Neural cell (in vitro differentiated cells): ENCODE results near the gene TMEM174. TPM values are rescaled to one million over a fixed set of nuclear protein-coding genes. Genes with fewer than 3 reads are reported as not detected.

Experiments used
- H2AFZ ChIP-seq: fragments of 200-600, 300-800 bp; sonication (generic), shearing (Covaris generic); 2 replicates; pipeline ENCODE4 v1.6.0; 2014; ENCODE audit warnings: low read depth, mild to moderate bottlenecking, antibody characterized with exemption, low read length, moderate library complexity
- H3F3A ChIP-seq: fragments of 200-600 bp; shearing (Covaris generic); 2 replicates; pipeline ENCODE4 v1.6.1; 2016; ENCODE audit warnings: mild to moderate bottlenecking, moderate library complexity, mixed read lengths, antibody characterized with exemption, low read length; ENCODE audit not compliant: insufficient read depth, poor library complexity, severe bottlenecking
- H3K27ac ChIP-seq: fragments of 200-600, 300-800 bp; sonication (generic), shearing (Covaris generic); 2 replicates; pipeline ENCODE4 v1.5.1; 2014; ENCODE audit warnings: mild to moderate bottlenecking, low read length, moderate library complexity
- H3K27me3 ChIP-seq: fragments of 300-800, 200-600 bp; sonication (generic), shearing (Covaris generic); 2 replicates; pipeline ENCODE4 v1.6.0; 2014; ENCODE audit warnings: mild to moderate bottlenecking, low read depth, low read length, moderate library complexity; ENCODE audit not compliant: insufficient read depth
- H3K36me3 ChIP-seq: fragments of 300-800, 200-600 bp; sonication (generic), shearing (Covaris generic); 2 replicates; pipeline ENCODE4 v1.5.1; 2014; ENCODE audit warnings: mild to moderate bottlenecking, antibody characterized with exemption, low read length, moderate library complexity; ENCODE audit not compliant: insufficient read depth
- H3K4me2 ChIP-seq: fragments of 300-800, 200-600 bp; sonication (generic), shearing (Covaris generic); 2 replicates; pipeline ENCODE4 v1.6.0; 2014; ENCODE audit warnings: mild to moderate bottlenecking, low read length
- H3K4me3 ChIP-seq: fragments of 300-800, 200-600 bp; sonication (generic), shearing (Covaris generic); 2 replicates; pipeline ENCODE4 v1.5.1; 2014; ENCODE audit warnings: mild to moderate bottlenecking, low read length, moderate library complexity
- H3K79me2 ChIP-seq: fragments of 200-600 bp; shearing (Covaris generic); replicated peaks from 2 replicates; pipeline ENCODE4 v1.6.0; 2014; ENCODE audit warnings: mild to moderate bottlenecking, low read length, moderate library complexity; ENCODE audit not compliant: insufficient read depth
- H3K9ac ChIP-seq: fragments of 300-800, 200-600 bp; sonication (generic), shearing (Covaris generic); 2 replicates; pipeline ENCODE4 v1.6.1; 2016; ENCODE audit warnings: mild to moderate bottlenecking, low read length, mixed read lengths
- H3K9me2 ChIP-seq: fragments of 200-600 bp; shearing (Covaris generic); 2 replicates; pipeline ENCODE4 v1.6.1; 2016; ENCODE audit warnings: mild to moderate bottlenecking, low read length, mixed read lengths; ENCODE audit not compliant: insufficient read depth
- H3K9me3 ChIP-seq: fragments of 200-600, 300-800 bp; sonication (generic), shearing (Covaris generic); 2 replicates; pipeline ENCODE4 v1.6.1; 2016; ENCODE audit warnings: mild to moderate bottlenecking, mixed run types, low read length, moderate library complexity, mixed read lengths
- H4K20me1 ChIP-seq: fragments of 200-600 bp; shearing (Covaris generic); 2 replicates; pipeline ENCODE4 v1.6.1; 2016; ENCODE audit warnings: mild to moderate bottlenecking, mixed run types; ENCODE audit not compliant: insufficient read depth
- EP300 ChIP-seq: fragments of 450-650 bp; conservative IDR thresholded peaks from 2 replicates; pipeline ENCODE4 v1.6.1; 2014; ENCODE audit warnings: antibody characterized with exemption, mild to moderate bottlenecking, moderate library complexity; ENCODE audit not compliant: poor library complexity, severe bottlenecking
- EZH2 ChIP-seq: fragments of 200-600, 300-800 bp; shearing (Covaris generic), sonication (generic); IDR thresholded peaks from 2 replicates; pipeline ENCODE4 v1.6.1; 2014; ENCODE audit warnings: antibody characterized with exemption, low read length, borderline replicate concordance, mild to moderate bottlenecking; ENCODE audit not compliant: insufficient read depth, poor library complexity, severe bottlenecking
- MXI1 ChIP-seq: fragments of 450-650 bp; conservative IDR thresholded peaks from 2 replicates; pipeline ENCODE4 v1.6.1; 2014; ENCODE audit warnings: antibody characterized with exemption, mild to moderate bottlenecking; ENCODE audit not compliant: poor library complexity, severe bottlenecking
- POLR2AphosphoS5 ChIP-seq: IDR thresholded peaks from 2 replicates; pipeline ENCODE4 v1.6.1; 2012
- RAD21 ChIP-seq: fragments of 450-650 bp; conservative IDR thresholded peaks from 2 replicates; pipeline ENCODE4 v1.6.1; 2014; ENCODE audit warnings: antibody characterized with exemption, mild to moderate bottlenecking, moderate library complexity
- SMC3 ChIP-seq: fragments of 450-650 bp; conservative IDR thresholded peaks from 2 replicates; pipeline ENCODE4 v1.6.1; 2014; ENCODE audit warnings: antibody characterized with exemption, mild to moderate bottlenecking, moderate library complexity; ENCODE audit not compliant: poor library complexity
- TAF1 ChIP-seq: IDR thresholded peaks from 2 replicates; pipeline ENCODE4 v1.6.1; 2012; ENCODE audit warnings: low read depth
- polyA plus RNA-seq: library from polyadenylated mRNA; depleted of rRNA; stranded (reverse); fragments of >200 nt; gene quantifications from 2 replicates; pipeline ENCODE4 v1.2.3, GENCODE V29; 2014
- TF ChIP-seq, protein P1 (sequence below): fragments of 450-650 bp; IDR thresholded peaks from 2 replicates; pipeline ENCODE4 v1.5.1; 2014; ENCODE audit warnings: antibody characterized with exemption, mild to moderate bottlenecking, moderate library complexity; ENCODE audit not compliant: poor library complexity, severe bottlenecking
- TF ChIP-seq, protein P2 (sequence below): IDR thresholded peaks from 2 replicates; pipeline ENCODE4 v1.6.1; 2012; ENCODE audit warnings: borderline replicate concordance

TMEM174 gene
- polyA plus RNA-seq, 1 donor from 2014 or later = not detected

DNA sequence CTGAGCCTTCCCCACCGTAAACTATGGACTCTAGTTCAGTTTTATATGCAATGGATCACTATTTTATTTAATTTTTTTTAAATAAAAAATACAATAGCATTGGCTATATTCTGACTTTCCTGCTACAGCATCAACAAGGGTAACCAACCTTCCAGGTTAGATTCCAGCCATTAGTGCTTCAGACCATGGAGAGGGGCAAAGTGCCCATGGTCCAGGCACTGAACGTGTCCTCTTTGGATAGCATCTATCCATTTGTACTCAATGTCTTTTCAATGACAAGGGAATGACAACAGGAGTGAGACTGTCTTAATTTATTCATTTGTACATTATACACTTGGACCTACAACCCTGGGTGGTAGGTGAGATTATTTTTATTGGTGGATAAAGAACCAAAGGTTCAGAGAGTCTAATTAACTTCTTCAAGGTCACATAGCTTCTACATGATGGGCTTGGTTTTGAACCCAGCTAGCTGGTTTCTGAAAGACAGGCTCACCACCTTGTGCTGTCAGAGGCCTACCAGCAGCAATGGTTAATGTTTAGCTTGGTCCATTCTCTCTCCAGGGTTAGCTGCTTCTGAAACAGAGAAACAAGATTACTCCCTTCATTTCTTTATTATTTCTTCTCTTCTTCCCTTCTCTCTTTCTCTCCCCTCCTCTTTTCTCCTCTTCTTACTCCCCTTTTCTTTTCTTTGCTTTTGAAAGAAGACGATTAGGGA, 41.1 kb upstream of the TMEM174 start:
- H3K36me3 ChIP-seq = no peaks in the 10 kb centered on the region
- H3K4me2 ChIP-seq = no peak overlapping the region
- H3K9ac ChIP-seq = no peak overlapping the region
- no peak overlapping the region for H3K4me3 ChIP-seq
- TF ChIP-seq, protein P1, sequence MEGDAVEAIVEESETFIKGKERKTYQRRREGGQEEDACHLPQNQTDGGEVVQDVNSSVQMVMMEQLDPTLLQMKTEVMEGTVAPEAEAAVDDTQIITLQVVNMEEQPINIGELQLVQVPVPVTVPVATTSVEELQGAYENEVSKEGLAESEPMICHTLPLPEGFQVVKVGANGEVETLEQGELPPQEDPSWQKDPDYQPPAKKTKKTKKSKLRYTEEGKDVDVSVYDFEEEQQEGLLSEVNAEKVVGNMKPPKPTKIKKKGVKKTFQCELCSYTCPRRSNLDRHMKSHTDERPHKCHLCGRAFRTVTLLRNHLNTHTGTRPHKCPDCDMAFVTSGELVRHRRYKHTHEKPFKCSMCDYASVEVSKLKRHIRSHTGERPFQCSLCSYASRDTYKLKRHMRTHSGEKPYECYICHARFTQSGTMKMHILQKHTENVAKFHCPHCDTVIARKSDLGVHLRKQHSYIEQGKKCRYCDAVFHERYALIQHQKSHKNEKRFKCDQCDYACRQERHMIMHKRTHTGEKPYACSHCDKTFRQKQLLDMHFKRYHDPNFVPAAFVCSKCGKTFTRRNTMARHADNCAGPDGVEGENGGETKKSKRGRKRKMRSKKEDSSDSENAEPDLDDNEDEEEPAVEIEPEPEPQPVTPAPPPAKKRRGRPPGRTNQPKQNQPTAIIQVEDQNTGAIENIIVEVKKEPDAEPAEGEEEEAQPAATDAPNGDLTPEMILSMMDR = no peak
- TF ChIP-seq TAF1 = no peak
- TF ChIP-seq EP300 = no peak
- no peak for TF ChIP-seq RAD21
- no peak for TF ChIP-seq POLR2AphosphoS5
- no peak for TF ChIP-seq MXI1
- no peak for TF ChIP-seq EZH2
- no peak for TF ChIP-seq SMC3
- TF ChIP-seq, protein P2, sequence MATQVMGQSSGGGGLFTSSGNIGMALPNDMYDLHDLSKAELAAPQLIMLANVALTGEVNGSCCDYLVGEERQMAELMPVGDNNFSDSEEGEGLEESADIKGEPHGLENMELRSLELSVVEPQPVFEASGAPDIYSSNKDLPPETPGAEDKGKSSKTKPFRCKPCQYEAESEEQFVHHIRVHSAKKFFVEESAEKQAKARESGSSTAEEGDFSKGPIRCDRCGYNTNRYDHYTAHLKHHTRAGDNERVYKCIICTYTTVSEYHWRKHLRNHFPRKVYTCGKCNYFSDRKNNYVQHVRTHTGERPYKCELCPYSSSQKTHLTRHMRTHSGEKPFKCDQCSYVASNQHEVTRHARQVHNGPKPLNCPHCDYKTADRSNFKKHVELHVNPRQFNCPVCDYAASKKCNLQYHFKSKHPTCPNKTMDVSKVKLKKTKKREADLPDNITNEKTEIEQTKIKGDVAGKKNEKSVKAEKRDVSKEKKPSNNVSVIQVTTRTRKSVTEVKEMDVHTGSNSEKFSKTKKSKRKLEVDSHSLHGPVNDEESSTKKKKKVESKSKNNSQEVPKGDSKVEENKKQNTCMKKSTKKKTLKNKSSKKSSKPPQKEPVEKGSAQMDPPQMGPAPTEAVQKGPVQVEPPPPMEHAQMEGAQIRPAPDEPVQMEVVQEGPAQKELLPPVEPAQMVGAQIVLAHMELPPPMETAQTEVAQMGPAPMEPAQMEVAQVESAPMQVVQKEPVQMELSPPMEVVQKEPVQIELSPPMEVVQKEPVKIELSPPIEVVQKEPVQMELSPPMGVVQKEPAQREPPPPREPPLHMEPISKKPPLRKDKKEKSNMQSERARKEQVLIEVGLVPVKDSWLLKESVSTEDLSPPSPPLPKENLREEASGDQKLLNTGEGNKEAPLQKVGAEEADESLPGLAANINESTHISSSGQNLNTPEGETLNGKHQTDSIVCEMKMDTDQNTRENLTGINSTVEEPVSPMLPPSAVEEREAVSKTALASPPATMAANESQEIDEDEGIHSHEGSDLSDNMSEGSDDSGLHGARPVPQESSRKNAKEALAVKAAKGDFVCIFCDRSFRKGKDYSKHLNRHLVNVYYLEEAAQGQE = no peak
- no peaks in the 10 kb centered on the region for H3K9me2 ChIP-seq
- H3F3A ChIP-seq = no peaks in the 10 kb centered on the region
- no peaks in the 10 kb centered on the region for H4K20me1 ChIP-seq
- no peaks in the 10 kb centered on the region for H3K27me3 ChIP-seq
- no peaks in the 10 kb centered on the region for H3K9me3 ChIP-seq
- no peak overlapping the region for H2AFZ ChIP-seq
- H3K79me2 ChIP-seq = no peaks in the 10 kb centered on the region
- no peak overlapping the region for H3K27ac ChIP-seq

DNA sequence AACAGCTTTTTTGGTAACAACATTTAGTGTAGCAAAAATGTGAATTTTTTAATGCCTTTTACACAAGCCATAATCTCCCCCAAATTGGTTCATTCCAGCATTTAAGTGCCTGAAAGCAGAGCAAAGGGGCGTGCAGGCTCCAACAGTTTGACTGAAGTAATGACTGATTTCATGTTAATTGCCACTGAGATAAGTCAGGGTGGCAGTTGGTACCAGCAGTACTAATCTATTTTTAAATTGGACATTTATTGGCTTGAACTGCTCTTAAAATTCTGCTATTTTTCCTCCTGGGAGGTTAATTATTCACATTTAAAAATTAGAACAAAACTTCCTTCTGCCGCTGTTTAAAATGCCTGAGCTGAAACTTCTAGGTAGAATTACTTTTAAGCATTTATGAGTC, 40.2 kb upstream of the TMEM174 start:
- Histone ChIP-seq H3K36me3 (no peaks in the 10 kb centered on the region), H3K27me3 (no peaks in the 10 kb centered on the region), H3F3A (no peaks in the 10 kb centered on the region), H3K9me3 (no peaks in the 10 kb centered on the region), H3K4me2 (no peak overlapping the region), H3K4me3 (no peak overlapping the region), H3K9ac (no peak overlapping the region), H4K20me1 (no peaks in the 10 kb centered on the region), H3K27ac (no peak overlapping the region), H2AFZ (no peak overlapping the region), H3K79me2 (no peaks in the 10 kb centered on the region), H3K9me2 (no peaks in the 10 kb centered on the region)
- TF ChIP-seq SMC3 = no peak
- TF ChIP-seq POLR2AphosphoS5 = no peak
- TF ChIP-seq, protein P2 = no peak
- TF ChIP-seq MXI1 = no peak
- TF ChIP-seq EP300 = no peak
- TF ChIP-seq, protein P1 = no peak
